GM10266 (cell line): Measurements from ENCODE around the gene CYGB.

Experiments used
- DNase-seq: peaks from one replicate; pipeline ENCODE4 v3.0.0; 2012; ENCODE audit errors: extremely low spot score
- TF ChIP-seq, protein P1 (sequence below): IDR thresholded peaks from 2 replicates; pipeline ENCODE4 v1.5.1; 2012; ENCODE audit warnings: mild to moderate bottlenecking, low read depth; ENCODE audit not compliant: control insufficient read depth, insufficient read depth; ENCODE audit errors: missing control alignments

The CYGB gene

DNA sequence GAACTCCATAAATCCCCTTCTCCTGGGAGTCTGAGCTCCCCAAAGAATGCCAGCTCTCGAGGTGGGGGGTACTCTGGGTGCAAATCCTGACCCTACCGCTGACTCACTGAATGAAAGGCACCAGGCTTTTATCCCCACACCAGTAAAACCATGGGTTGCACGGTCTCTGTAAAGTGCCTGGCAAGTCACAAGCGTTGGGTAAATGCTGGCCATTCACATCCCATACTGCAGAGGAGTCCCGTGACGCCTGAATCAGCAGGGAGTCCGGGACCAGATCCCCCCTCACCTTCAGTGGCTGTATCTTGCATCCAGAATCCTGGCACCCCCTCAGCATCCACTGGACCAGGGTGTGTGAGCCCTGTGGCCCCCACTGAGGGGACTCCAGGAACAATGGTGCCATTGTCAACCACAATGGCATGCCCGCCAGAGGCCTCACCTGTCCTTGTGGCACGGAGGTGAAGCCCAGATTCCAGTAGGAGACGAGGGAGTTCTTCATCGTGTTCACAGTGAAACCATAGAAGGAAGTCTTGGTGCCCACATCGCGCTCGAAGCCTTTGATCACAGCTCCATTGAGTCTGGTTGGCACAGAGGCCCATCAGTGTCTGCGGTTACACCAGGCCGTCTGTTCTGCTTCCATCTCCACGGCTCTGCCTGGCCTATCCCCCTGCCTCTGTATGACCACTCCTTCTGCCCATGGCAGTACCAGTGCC lies 34.8 kb upstream of the CYGB start:
- no peak for DNase-seq
- TF ChIP-seq, protein P1, sequence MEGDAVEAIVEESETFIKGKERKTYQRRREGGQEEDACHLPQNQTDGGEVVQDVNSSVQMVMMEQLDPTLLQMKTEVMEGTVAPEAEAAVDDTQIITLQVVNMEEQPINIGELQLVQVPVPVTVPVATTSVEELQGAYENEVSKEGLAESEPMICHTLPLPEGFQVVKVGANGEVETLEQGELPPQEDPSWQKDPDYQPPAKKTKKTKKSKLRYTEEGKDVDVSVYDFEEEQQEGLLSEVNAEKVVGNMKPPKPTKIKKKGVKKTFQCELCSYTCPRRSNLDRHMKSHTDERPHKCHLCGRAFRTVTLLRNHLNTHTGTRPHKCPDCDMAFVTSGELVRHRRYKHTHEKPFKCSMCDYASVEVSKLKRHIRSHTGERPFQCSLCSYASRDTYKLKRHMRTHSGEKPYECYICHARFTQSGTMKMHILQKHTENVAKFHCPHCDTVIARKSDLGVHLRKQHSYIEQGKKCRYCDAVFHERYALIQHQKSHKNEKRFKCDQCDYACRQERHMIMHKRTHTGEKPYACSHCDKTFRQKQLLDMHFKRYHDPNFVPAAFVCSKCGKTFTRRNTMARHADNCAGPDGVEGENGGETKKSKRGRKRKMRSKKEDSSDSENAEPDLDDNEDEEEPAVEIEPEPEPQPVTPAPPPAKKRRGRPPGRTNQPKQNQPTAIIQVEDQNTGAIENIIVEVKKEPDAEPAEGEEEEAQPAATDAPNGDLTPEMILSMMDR = no peak

DNA sequence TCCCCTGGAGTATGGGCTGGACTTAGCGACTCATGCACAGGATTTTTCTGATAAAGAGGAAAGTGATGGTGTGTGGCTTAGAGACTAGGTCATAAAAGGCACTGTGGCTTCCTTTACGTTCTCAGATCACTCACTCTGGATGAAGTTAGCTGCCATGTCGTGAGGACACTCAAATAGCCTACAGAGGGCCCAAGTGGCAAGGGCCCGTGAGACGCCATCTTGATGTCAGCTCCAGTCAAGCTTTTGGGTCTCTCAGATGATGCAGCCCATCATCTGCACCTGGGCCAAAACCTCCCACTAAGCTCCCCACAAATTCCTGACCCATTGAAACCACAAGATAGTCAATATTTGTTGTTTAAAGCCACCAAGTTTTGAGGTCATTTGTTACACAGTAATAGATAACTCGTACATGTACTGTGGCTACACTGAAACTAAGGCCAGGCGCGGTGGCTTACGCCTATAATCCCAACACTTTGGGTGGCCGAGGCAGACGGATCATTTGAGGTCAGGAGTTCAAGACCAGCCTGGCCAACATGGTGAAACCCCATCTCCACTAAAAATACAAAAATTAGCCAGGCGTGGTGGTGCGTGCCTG lies 33.5 kb upstream of the CYGB start:
- DNase-seq = no peak
- TF ChIP-seq, protein P1 = no peak

DNA sequence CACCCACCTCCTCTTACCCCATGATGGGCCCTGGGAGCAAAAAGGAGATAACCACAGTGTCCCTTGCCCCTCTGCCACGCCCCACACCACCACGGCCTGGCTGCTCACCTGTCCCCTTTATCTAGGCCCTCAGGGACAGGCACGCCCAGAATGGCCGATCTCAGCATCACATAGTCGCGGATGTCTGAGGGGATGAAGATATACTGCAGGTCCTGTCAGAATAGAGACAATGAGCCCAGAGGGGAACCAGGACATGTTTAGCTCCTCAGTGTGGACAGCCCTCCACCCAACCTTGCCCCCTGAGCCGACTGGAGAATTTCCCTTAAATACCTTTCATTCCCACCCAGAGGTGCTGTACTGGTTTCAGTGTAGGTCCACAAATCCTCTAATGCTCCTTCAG lies 32.9 kb upstream of the CYGB start:
- TF ChIP-seq, protein P1 = no peak
- DNase-seq = no peak

DNA sequence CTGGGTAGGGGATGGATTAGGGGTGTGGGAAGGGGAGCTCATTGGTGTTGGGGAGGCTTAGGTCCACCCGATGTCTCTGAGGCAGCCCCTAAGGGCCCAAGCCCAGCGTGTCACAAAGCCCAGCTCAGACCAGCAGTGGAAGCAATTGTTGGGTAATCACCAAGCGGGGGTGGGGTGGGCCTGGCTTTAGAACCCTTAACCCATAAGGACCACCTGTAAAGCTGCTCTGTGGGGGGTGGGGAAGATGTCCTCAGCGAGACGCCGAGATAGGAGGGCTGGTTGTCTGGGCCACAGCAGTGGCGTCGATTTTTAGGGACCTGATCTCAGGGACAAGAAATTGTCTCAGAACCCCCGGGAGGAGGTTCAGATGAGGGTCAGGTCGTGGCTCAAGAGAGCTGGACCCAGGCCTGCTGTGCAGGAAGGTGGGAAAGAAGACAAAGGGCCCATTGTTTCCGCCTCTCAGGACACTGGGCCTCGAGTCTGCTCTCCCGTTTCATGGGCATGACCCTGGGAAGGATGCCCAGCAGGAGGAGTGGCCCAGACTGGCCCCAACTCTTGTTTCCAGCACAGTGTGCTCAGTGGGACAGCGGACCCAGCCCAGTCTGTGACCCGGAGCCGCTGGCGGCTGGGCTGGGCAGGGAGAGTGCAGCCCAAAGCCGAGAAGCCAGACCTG lies 32.2 kb upstream of the CYGB start:
- peak; percentile 5 for DNase-seq
- TF ChIP-seq, protein P1 = no peak

DNA sequence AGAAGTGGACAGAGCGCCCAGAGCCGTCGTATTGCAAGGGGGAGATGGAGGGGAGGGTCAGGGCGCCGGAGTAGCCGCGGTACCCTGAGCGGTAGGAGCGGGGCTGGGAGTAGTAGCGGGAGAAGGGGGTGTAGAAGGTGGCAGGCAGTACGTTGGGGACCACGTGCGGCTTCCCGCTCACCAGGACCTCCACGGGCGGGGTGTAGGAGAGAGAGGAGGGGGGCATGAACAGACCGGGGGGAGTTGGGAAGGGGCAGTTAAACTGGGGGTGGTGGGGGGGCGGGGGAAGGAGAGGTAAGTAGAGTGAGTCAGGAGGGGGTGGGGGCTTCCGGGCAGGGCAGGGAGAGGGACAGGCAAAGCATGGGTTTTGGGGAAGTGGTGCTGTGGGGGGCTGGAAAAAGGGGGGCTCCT lies 31.3 kb upstream of the CYGB start:
- no peak for DNase-seq
- TF ChIP-seq, protein P1 = no peak

DNA sequence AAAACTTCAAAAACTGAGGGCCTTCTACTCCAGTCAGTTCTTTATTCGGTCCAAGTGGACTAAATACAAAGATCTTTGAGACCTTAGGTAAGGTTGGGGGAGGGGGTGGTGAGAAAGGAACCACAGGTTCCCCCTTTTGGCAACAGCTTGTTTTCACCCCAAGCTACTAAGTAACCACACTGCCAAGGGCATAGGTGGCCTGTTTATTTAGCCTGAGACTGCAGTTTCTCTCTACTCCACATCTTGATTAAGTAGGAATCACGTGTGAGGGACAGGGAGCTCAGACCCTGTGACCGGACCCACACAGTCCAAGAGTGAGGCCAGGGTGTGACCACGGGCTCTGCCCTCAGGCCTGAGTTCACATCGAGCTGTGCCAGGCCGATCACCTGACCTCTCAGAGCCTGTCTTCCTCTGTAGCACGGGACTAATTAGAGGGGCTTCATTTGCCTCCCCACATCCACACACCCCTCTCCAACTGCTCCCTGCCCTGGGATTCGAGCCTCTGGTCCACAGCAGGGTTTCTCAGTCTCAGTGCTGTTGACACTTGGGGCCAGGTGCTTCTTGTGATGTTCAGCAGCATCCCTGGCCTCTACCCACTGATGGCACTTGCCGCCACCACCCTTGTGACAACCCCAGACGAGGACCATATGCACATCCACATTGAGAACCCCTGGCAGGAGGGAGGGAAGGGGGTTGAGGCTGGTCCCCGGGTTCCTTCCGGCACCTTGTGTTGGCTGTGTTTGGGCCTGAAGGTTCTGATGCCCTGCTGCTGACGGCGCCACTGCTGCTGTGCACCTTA lies 30.3 kb upstream of the CYGB start:
- DNase-seq = no peak
- TF ChIP-seq, protein P1 = no peak

DNA sequence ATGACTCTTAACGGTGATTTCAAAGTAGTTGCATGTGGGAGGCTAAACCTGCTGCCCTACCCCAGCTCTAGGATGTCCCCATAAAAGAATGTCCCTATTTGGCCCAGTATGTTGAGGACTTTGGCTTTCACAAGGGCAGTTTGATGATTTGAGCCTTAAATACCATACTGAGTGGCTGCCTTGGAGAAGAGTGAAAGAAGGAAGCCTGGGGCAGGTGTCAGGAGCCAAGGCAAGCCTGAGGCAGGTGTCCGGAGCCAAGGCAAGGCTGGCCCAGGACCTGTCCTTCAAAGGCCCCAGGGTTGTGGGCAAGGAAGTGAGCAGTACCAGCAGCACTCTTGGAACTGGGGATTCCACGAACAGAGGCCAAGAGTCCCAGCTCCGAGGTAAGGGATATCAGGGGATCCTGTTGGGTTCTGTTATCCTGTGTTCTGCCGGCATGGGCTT lies 29.5 kb upstream of the CYGB start:
- TF ChIP-seq, protein P1 = no peak
- DNase-seq = no peak
